Measurements from ENCODE around the gene PPP1R9A.

Gene PPP1R9A

DNA sequence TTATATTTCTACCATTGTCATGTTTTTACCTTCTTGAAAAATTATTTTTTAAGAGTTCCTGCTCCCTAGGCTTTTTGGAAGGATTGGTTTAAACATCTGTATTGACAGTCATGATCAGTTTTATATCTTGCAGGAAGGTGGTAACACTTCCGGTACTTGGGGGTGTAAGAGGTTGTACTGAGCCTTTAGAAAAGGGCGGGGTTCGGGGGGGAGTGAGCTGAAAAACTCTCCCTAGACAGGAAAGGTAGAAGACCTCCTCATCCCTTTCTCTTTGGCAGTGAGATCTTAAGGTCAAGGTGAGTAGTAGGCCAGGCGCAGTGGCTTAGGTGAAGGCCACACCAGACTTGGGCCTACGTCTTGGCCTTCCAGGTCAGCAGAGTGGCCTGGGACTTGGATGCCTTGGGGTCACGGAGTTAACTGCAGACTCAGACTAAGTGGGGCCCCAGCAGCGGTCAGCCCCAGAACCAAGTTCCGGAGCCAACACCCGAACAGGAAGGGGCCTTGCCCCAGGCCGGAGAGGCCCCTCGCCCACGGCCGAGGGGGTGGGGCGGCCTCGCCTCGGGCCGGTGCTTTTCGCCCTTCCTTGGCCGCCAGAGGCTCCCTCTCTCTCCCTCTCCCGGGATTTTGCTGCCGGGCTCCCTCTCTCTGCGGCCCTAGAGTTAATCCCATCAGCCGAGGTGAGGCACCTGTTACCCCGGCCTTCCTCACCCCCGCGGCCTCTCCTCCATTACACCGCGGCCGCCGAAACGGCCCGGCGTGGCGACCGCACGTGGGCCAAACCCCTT, at the start of gene PPP1R9A:
Gene PPP1R9A (plus strand): TSS at position 569 of the 785 bp plus-strand sequence. CDS start 2,520 bp downstream, outside the sequence.
- DNase-seq (ENCODE audit: low read depth) = no peak

DNA sequence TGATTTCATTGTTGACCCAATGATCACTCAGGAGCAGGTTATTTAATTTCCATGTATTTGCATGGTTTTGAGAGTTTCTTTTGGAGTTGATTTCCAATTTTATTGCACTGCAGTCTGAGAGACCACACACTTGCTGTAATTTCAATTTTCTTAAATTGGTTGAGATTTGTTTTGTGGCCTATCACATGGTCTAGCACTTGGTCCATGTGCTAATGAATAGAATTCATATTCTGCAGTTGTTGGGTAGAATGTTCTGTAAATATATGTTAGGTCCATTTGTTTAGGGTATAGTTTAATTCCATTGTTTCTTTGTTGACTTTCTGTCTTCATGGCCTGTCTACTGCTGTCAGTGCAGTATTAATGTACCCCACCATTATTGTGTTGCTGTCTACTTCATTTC, 36.3 kb upstream of the PPP1R9A start:
- no peak for DNase-seq (ENCODE audit: low read depth)

DNA sequence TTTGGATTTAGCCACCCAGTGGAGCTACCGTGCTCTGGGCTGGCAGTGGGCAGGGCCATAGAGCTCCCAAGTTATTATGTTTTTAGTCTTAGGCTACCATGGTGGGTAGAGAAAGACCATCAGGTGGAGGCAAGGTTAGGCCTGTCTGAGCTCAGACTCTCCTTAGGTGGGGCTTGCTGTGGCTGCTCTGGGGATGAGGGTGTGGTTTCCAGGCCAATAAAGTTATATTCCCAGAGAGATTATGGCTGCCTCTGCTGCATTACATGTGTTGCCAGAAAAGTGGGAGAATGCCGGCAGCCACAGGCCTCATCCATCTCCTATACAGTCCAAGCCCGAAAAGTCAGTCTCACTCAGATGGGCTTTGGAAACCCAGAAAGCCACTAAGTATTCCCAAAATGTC, 34.2 kb upstream of the PPP1R9A start:
- no peak for DNase-seq (ENCODE audit: low read depth)

DNA sequence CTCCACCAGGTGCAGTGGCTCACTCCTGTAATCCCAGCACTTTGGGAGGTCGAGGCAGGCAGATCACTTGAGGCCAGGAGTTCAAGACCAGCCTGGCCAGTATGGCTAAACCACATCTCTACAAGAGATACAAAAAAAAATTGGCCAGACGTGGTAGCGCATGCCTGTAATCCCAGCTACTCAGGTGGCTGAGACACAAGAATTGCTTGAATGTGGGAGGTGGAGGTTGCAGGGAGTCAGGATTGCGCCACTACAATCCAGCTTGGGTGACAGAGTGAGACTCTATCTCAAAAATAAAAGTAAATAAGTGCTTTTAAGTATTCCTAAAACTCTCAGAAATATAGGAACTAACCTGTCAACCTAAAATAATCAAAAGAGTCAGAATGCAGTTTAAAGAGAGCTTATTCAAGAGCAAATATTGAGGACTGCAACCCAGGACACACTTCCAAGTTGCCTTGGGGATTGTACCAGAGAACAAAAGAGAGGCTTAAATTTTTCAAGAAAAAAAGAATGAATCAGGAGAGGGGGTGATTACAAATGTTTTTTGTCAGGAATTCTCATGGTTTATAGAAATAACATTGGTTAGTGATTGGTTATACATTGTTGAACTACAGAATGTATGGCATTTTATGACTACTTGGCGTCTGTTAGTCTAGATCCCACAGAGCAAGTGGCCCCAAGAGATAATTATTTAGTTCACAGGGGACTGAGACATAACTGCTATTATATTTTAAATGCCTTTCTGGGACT, 33.2 kb upstream of the PPP1R9A start:
- DNase-seq (ENCODE audit: low read depth) = no peak

DNA sequence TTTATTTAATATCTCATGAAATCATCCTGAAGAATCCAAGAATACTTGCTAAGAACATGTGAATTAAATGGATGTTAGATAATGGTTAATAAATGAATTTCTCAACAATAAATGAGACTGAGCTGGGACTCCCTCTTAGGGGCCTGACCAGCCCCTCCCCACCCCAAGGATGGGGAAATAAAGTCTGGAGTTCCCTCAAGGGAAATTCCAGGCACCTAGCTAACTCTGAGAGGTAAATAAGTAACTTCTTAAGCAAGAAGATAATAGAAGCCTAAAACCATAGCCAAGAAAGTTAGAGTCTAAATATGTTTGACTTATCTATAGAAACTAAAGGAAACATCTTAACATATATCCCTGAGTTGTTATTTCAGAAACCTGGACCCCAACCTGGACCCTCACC, 32.2 kb upstream of the PPP1R9A start:
- DNase-seq (ENCODE audit: low read depth) = no peak

DNA sequence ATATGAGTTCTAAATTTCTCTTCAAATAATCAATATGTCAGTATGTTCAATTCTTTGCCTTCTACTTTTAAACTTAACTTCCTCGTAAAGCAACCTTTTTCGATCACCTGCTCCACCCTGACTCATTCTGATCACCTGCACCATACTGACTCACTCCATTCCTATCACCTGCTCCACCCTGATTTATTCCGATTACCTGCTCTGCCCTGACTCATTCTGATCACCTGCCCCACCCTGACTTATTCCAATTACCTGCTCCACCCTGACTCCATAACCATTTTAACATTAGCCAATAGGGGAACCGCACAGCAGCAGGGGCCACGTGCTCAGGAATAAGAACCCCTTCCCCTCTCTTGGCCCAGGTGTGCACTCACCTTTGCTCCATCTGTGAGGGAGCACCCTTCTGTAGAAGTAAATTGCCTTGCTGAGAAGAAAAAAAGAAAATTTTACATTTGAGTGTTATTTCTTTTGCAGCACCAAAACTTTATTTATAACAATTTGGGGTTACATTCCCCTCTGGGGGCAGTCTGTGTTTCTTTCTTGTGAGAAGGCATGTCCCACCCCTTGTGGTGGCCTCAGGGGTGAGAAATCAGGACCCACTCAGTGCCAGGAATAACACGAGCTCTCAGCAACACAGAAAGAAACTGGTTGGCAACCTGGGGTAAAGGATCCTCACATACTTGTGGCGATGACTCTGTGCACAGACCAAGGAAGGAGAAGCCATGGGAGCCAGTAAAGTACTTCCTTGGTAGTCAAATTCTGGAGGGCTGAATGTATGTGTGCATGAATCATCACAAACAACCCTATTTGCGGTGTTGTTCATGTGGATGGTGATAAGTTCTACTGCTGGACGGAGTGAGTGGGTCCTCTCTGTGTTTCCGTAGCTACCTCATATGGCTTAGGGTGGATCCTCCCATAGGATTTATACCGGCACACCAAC, 29.4 kb upstream of the PPP1R9A start:
- no peak for DNase-seq (ENCODE audit: low read depth)

DNA sequence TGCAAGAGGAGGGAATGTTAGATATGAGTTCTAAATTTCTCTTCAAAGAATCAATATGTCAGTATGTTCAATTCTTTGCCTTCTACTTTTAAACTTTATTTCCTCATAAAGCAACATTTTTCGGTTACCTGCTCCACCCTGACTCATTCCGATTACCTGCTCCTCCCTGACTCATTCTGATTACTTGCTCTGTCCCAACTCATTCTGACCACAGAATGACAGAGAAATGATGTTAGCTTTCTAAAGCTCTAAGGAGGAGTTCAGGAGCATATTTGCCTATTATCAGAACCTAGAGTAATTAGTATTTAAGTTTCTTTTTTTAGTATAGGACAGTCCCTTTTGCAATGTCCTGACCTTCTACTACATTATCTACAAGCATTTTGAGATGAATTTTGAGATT, 24.5 kb upstream of the PPP1R9A start:
- no peak for DNase-seq (ENCODE audit: low read depth)

DNA sequence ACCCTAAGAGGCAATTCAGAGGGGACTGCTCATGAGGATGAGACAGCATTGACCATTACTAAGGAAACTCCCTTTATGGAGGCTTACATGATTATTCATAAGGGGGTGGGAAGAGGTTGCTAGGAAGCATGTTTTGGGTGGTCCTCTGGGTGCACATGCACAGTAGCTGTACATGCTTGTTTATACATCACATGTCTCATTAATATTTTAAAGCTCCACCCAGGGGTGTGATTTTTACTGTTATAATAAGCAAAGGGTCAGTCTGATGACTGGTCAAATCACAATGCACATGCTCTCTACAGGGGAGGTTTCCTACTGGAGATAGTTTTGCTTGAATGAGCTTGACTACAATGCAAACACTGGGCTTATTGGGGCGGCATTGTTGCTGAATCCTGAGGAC, 23.8 kb upstream of the PPP1R9A start:
- DNase-seq (ENCODE audit: low read depth) = no peak

DNA sequence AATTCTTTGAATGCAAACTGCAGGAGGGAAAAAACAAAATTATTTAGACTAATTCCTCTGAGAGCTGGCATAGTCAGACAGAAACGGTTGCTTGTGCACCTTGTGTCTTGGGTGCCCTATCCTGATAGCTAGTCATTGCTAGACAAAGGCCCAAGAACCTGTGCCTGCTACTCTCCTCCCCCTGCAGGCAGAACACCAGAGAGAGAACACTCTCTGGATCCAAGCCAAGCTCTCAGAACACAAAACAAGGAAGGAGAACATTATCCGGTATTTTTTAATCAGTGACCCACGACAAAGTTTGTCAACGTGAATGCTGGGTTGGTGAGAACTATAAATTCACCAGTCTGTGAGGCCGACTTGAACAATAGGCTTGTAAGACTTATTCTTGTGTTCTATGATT, 18.8 kb upstream of the PPP1R9A start:
- no peak for DNase-seq (ENCODE audit: low read depth)

DNA sequence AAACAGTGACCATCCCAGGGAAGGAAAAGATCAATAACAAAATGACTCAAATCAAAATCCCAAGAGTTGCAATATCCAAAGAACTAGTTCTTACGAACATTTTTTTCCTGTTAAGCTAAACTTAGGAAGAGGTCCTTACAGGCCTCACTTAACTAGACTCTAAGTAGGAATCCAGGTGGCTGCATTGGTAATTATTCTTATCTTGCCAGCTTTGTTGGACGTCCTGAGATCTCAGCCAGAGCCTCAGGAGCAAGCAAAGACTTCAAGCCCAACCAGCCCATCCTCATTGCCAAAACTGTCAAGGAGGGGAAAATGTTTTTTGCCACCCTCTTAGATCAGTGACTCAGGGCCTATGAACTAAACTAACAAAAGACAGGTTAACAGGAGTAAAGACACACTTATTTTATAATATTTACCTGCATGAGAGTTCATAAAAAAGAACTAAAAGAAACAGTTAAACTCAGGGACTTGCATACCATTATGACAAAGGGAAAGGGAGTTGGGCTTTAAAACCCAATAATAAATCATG, 18.3 kb upstream of the PPP1R9A start:
- no peak for DNase-seq (ENCODE audit: low read depth)

DNA sequence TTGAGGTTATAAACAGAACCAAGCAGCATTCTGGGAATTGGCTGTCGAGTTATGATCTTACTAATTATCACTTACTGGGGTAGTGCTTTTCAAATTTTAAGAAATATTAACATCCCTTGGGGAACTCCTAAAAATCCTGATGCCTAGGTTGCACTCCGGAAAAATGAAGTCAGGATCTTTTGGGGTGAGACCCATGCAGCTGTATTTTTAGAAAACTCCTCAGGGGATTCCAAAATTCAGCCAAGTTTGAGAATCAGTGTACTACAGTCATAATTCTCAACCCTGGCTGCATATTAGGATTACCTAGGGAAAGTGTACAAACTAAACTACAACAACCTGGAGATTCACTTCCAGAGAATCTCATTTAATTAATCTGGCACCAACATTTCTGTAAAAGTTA, 17.2 kb upstream of the PPP1R9A start:
- no peak for DNase-seq (ENCODE audit: low read depth)

DNA sequence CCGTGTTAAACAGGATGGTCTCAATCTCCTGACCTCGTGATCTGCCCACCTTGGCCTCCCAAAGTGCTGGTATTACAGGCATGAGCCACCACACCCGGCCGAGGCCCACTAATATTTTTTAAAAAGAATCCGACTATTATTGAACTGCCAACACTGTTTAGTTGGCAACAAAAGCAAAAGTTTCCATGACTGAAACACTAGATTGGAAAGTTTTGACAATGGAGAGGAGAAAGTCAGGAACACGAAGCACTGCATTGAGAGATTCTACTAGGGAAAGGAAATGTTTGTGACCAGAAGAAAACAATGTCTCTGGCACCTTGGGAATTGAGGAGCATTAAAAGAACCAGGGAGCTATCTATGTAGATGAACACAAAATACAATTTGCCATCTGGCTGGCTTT, 13.7 kb upstream of the PPP1R9A start:
- DNase-seq (ENCODE audit: low read depth) = no peak

DNA sequence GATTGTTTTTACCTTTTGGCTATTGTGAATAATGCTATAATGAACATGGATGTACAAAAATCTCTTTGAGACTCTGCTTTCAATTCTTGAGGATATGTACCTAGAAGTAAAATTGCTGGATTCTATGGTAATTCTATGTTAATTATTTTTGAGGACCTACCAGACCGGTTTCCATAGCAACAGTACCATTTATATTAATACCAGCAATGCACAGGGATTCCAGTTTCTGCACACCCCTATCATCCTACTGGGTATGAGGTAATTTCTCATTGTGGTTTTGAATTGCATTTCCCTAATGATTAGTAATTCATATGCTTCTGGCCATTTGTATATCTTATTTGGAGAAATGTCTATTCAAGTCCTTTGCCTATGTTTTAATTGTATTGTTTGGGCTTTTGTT, 9.9 kb upstream of the PPP1R9A start:
- no peak for DNase-seq (ENCODE audit: low read depth)

DNA sequence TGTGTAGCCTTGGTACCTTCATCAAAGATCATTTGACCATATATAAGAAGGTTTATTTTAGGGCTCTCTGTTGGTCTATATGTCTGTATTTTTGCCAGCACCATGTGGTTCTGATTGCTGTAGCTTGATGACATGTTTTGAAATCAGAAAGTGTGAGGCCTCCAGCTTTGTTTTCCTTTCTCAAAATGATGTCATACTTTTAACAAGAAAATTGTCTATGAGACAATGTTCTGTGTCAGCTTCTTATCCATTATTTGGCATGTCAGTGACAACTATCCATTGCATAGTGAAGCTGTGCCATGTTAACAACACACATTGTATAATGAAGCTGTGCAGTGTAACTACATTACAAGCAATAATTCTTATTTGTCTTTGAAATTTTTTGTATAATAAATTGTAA, 9.1 kb upstream of the PPP1R9A start:
- no peak for DNase-seq (ENCODE audit: low read depth)

DNA sequence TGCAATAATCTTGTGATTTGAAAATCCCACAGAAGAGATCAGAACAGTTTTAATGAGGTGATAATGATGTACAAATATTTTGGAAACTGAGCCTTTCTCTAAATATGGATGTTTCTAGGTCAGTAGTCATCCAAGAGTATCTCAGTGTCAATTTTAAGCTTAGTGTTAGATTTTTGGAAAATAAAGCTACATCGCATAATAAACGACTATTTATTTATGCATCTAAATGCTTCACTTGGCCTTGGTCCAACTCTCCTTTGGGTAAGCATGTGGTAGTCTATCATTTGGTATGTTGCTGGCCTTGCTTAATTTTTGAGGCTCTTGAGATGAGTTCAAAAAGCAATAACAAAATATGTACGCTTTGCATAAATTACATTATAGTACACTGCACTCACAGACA, 5.4 kb upstream of the PPP1R9A start:
- no peak for DNase-seq (ENCODE audit: low read depth)

DNA sequence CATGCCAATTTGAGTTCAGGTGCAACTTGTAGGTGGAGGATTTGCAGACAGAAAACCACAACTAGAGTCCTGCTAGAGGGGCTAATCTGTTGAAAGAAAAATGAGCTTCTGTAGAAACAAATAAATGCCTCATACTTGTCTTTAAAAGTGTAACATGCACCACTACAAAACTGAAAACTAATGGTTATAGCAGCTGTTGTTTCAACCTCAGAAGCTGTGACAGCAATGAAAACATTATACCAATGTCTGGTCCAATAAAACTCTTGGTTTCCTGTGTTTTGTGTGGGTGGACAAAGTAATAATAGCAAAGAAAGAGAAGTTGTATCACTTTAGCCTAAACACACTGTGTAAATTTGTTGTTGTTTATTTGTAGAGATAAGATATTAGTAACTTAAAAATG, 3.4 kb upstream of the PPP1R9A start:
- no peak for DNase-seq (ENCODE audit: low read depth)

DNA sequence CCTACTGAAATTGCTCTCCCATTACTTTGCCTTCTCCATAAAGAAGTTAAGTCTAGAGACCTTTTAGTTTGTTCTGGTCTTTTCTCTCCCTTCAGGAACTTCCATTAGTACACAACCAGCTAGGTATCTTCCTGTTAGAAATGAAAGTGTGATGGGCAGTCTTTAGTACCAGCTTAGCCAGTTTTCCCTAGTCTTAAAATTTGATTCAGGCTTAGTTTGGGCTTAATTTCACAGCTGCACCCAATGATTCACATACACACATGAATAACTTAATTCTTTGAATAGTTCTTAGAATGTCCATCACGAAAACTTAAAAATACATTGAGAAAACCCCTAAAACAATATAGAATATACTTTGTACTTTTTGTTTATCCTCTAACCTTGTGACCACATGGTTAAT, 2.4 kb upstream of the PPP1R9A start:
- DNase-seq (ENCODE audit: low read depth) = no peak

DNA sequence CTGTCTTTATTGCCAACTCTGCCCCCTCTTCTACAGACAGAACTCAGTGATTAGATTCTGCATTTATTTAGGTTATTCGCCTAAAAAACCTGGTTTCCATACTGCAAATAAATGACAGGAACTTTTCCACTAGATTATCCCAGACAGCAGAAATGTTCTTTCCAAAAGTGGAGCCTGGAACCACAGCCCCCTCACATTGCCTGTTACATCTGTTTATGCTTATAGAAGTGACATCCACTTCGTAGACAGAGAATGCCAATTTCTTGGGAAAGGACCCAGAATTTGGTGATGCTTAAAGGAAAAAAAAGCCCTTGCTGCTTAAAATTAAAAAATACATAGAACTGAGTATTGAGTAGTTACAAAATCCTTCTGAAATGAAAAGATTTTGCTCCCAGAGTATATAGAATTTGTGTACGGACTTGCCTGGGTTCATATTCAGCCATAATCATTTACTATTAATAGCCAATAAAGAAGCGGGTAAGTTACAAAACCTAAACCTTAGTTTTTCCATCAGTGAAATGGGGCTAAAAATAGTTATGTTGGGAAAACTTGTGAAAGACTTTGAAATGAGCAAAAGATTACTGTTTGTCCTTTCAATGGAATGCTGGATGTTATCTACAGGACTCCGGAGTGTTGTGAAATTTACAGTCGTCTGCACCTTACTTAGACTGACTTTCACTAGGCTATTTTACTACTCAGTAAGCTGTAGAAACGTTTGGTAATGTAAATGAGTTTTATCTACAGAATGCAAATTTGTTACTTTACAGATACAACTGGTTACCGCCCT, 1.1 kb upstream of the PPP1R9A start:
- DNase-seq (ENCODE audit: low read depth) = no peak

DNA sequence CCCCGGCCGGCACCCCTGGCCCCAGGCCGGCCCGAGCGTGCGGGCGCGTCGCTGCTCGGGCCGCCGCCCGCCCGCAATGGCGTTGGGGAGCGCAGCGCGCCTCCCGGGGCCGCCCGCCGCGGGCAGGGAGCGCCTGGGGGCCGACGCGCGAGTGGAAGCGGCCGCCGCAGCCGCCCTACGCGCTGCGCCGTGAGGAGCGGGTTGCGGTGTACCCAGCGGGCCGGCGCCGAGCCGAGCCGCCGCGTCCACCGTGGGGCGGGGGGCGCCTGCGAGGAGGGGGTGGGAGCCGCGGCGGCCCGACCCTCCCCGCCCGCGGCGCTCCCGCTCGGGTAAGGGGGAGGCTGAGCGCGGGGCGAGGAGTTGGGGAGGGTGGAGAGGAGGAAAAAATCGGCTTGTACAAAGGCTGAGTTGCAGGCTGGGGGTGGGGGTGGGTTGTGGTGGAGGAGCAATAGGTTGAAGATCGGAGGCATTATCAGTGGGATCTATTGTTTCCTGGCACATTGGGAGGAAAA, 473 bp downstream of the PPP1R9A start:
- DNase-seq (ENCODE audit: low read depth) = no peak

DNA sequence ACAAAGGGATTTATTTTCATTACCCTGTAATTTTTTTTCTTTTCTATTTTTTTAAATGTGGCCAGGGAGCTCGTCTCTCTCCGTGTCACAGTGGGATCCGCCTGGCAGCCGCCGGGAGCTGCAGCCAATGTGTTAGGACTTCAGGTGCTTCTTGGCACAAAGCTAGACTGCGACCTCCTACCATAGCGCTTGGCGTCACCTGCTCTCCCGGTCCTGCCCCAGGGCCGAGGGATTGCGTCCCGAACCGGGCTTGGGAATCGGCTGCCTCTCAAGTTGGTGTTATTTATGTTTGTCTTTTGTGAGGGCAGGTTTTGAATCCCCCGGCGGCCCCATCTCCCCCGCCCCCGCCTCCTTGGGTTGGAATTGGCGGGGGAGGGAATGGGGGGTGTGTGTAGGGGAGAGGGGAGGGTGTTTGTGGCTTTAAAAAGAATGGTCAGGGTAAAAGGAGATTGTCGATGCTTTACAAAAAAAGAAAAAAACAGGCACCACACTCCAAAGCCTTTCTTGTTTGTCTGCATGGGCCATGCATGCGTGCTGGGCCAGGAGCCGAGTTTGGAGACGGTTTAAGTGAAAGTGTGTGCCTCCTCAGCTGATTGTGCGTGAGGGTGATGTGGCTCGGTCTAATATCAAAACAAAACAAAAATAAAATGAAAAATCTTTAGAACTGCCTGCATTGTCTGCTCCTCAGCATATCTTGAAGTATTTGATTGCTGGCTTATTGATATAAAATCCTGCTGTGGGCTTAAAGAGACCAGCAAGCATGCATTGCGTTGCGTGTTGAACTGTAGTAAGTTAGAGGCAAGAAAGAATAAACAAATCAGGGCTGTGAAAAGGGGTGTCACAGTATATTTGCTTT, 1.2 kb downstream of the PPP1R9A start:
- DNase-seq (ENCODE audit: low read depth) = no peak

DNA sequence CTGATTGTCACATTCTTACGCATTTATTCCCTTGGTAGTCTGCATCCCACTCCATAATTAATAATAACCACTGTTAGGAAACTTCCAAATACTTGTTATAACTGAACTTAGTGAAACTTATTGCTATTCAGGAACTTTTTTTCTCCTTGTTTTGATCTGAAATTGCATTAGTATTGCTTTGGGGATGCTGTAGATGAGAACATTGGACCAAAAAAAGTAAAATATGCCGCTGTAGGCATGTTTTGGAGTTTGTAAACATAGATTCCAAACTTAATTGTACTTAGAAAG, 1.7 kb downstream of the PPP1R9A start:
- no peak for DNase-seq (ENCODE audit: low read depth)
